HT-29 (cell line): Measurements from ENCODE around the gene BCAN. TPM values are rescaled to one million over a fixed set of nuclear protein-coding genes. Genes with fewer than 3 reads are reported as not detected.

Experiments
- DNase-seq: peaks from one replicate; pipeline ENCODE4 v3.0.0-alpha.2; 2015; ENCODE audit warnings: low spot score
- total RNA-seq: library from RNA; depleted of rRNA; stranded (reverse); fragments of >200 nt; shearing (Covaris generic); gene quantifications from 2 replicates; pipeline ENCODE4 v1.2.3, GENCODE V29; 2014

Gene BCAN
- total RNA-seq, 1 experiment from 2014 or later = not detected

- no peak for DNase-seq
Measured at GRCh38 chr1:156676114-156676819, 34.4 kb downstream of the BCAN start.

- peak; percentile 40 for DNase-seq
Measured at GRCh38 chr1:156676820-156677615, 35.1 kb downstream of the BCAN start, which contains the start of gene NES. TSS of gene NES (minus strand) at chr1:156677407. CDS start at chr1:156677264, 143 bp downstream.

DNA sequence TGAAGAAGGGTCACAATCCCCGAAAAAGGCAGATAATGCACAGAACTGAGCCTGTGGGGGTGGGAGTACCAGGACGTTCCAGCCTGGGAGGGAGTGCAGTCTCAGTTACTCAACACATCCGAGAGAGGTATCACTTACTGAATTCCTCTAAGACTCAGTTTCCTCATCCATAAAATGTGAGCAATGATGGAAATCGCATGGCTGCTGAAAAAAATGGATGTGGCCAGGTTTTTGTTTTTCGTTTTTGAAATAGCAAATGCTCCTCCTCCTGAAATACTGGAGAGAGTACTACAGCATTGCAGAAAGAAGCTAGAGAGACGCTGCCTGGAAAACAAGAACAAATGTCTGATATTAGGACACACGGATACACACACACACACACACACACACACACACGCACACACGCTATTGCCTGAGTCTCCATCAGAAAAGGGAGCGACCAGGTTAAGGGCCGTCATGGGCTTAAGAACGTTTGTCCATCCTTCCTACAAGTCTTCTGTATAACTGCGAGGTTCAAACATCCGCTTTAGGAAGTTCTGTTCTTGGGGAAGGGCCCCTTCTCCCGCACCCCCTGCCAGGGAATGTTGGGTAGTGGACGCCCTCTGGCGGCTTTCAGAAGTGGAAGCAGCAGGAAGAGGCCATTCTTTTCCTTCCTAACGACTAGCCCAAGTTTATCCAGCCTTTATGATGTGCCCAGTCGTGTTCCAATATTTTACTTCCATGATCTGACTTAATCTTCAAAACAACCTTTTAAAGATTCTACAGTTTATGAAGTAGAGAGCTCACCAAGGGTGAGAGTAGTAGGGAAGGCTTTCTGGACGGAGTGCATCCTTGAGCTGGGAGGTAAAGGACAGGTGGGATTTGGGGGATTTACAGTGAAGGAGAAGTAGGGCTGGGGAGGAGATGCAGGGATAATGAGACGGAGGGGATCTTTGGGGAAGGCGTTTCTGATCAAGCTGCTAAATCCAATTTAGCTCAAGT, 36.0 kb downstream of the BCAN start:
- DNase-seq = peak; percentile 80

GRCh38 chr1:156680056-156680455, 38.1 kb downstream of the BCAN start:
- no peak for DNase-seq

DNA sequence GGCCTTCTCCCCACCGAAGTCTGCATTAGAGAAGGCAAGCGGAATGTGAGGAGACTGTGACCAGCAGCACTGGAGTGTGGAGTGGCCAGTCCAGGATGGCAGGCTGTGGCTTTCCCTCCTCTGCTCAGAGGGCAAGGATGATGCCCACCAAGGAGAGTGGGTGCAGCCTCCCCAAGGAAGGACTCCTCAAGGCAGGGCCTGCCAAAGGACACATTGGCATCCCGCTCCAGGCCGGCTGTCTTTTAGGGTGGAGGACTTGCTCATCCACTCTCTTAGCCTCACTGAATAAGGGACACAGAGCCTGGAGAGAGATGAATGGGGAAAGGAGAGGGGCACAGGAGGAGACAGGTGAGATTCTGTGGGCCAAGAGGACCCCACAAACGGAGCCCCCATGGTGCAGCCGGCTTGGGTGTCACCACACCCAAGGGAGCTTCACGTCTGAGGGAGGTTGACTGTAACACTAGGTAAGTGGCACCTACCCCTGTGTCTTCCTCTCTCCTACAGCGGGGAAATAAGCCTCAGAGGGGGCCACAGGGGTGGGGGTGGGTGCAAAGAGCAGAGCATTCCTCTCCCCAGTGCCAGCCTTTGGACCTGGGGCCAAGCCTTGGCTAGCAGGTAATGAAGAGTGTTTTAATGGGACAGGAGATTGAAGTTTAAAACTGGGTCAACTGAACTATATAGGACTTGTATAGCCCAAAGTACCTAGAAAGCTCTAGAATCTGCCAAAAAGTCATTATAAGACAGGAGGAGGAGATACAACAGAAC, 39.5 kb downstream of the BCAN start:
- DNase-seq = no peak

DNA sequence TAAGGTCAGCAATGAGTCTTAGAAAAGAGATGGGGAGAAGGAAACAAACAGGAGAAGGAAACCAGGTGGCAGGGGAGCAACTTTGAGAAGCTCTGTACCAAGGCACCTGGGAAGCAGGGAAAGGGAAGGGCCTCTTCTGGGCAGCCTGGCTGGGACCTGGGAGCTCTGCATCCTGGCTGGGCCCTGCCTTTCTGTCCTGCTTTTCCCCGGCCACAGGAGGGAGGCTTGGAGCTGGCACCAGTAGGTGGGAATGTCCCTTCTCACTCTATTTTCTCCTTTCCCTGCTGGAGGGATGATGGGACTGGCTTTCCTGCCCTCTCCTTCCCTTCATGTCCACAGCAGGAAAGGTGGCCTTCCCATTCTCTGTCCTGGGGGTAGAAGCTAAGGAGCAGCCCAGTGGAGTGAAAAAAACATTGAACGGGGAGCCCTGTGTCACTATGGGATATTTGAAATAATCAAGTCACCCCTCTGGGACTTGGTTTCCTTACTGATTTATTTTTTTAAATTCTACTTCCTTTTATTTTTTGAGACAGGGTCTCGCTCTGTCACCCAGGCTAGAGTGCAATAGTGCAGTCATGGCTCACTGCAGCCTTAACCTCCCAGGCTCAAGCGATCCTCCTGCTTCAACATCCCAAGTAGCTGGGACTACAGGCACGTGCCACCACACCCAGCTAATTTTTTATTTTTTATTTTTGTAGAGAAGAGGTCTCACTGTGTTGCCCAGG, 40.4 kb downstream of the BCAN start:
- no peak for DNase-seq

GRCh38 chr1:156684227-156684782, 42.4 kb downstream of the BCAN start:
- DNase-seq = no peak

DNA sequence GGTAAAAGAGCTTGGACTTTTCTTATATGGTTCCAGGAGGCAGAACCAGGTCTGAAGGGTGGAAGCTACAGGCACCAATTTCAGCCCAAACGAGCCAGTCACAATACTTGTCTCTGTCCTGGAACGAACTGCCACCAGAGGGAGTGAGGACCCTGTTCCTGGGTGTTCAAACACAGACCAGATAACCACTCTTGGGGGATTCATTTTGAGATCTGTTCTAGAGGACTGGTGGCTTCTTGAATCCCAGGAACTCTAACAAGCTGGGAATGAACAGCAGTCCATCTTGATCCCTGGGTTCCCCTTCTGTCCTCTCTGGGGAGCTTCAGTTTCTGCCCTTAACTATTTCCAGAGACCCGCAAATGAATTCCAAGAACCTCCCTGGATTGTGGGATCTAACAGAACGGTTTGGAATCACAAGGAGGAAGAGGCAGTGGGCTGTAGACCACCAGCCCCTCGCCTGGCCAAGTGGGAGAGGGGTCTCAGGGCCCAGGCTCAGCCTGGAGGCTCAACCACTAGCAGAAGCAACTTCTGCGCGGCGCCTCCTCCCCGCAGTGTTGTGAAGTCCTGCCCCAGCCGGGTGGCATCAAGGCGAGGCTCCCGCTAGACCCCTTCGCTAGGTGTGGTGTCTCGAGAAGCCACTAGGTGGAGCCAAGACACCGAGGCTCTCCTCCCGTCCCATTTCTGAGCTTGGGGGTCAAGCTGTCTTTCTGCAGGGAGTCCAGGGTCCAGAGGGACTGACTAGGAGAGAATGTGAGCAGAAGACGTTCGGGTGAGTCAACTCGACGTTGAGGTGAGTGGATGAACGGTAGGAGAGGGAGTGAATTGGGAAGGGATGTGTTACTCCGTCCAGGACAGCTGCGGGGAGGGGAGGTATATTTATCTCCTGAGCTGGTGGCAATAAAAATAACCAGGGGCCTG, 47.4 kb downstream of the BCAN start:
- DNase-seq = peak; percentile 95

DNA sequence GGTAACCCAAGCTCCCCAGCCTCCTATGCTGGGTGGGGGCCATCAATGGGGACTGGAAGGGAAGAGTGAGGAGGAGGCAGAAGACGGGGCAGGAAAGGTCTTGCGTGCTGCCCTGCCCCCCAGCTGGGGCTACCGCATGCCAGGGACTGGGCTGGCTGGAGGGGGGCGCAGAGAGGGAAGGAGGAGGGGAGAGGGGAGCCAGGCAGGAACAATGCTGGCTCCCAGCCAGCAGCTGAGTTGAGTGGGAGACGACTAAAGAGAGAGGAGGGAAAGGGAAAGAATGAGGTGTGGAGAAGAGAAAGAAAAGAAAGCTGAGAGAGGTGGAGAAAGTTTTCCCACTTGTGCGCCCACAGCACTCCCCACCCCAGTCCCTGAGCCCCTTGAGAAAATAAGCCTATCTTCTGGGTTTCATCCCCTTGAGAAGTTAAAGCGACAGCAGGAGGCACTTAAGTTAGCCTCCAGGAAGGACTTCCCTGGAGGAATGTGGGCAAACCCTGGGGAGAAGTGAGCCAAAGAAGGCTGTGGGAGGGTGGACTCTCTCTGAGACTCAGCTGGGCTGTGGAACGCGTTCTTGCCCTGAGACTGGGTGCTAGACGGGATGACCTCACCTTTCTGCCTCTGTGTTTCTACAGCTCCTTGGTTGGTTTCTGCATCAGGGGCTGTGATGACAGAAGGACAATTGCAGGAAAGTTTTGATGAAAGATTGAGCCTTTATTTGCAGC, 48.2 kb downstream of the BCAN start:
- DNase-seq = no peak

DNA sequence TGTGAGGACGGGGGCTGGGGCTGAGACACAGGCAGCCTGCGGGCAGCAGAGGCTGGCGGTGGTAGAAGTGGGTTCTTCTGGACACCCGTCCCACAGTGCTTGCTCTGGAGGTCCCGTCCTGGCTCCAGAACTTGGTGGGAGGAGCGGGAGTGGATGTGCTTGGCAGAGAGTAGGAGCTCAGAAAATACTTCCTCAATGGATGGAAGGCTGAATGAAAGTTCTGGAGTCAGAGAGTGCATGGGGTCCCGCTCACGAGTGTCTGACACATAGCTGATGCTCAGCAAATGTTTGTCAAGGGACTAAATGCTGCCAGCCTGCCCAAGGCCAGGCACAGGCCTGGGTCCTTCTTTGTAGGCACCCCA, 48.7 kb downstream of the BCAN start:
- DNase-seq = no peak

- no peak for DNase-seq
Measured at GRCh38 chr1:156691191-156691590, 49.3 kb downstream of the BCAN start.

DNA sequence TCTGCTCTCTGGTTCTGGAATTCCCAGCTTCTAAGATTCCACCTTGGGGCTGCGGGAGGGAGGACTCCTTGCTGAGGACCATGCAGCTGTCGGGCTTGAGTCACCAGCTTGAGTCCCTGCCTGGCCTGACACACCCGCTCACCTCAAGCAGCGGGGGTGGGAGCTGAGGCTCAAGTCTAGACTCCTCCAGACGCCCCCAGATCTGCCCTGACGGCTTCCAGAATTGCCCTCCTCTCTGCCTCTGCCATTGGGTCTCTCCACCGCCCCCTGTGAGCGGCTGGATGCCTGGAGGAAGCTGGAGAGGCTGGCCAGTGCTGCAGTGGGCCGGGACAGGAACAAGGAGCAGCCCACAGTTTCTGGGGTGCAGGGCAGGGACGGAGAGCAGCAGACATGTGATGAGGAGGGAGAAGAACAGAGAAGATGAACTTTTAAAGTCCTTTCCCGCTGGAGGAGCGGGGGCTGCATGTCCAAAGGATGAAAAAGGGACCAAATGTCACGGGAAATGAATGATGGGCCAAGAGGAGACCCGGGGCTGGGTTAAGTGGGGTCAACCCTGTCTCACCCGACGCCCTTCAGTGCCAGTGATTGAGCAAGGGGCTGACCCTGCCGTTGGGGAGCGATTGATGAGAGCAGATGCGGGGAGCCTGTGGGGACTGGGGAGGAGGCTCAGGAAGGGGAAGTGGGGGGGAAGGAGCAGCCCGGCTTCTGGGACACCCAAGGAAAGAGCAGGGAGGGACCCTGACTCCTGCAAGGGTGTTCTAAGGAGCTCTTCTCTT, 49.9 kb downstream of the BCAN start:
- peak; percentile 67 for DNase-seq

DNA sequence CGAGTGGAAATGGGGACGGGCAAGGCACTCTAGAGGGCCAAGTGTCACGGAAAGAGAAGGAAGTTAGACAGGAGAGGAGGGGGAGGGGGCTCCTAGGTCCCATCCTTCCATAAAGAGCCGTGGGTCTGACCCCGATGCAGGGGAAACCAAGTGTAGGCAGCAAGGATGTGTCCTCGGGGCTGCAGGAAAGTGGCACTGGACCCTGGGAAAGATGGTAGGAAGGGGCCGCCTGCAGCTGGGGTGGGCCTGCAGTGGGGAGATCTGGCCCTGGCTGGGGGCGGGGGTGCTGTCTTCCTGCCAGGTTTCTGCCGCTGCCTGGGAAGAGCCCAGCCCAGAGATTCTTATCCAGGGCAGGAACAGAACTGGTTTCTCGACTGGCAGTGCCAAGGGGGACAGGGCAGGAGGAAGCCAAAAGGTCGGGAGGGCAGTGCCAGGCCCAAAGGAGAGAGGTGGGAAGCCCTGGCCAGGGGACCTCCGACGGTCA, 50.6 kb downstream of the BCAN start:
- DNase-seq = peak; percentile 88

DNA sequence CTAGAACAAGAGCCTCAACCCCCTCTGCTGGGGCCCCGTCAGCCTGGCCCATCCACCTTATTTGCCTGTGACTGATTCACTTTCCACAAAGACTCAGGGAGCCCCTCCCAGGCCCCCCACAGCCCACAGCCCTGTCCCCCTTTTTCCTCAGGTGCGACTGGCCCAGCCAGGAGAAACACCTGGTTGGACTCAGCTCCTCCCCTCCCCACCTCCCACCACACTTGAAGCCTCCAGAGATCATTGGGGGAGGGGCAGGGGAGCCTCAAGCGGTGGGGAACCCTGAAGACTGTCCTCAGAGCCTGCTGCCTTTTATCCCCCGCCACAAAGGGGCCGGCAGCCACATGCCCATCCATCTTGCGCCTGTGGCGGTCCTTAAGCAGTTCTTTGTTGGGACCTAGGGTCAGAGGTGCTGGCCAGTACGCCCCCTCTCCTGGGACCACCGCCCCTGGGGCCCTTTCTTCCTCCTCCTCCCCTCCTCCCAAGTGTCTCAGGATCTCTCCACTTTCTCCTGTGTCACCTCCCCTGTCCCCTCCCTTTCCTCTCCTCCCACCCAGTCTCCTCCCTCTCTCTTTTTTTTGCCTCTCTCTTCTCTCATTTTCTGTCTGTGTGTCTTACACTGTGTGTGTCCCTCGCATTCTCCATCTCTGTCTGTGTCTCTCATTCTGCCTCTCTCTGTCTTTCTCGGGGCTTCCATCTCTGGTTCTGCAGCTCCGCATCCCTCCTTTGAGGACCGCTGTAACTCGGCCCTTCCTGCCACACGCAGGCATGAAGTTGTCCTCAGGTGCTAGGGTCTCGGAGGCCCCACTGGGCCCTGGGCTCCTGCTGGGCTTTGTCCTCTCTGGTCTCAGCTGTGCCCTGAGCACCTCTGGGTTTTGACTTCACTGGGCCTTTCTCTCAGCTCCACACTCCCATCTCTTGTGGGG, 51.3 kb downstream of the BCAN start:
- DNase-seq = peak; percentile 97

GRCh38 chr1:156693848-156694689, 52.2 kb downstream of the BCAN start:
- peak; percentile 82 for DNase-seq

DNA sequence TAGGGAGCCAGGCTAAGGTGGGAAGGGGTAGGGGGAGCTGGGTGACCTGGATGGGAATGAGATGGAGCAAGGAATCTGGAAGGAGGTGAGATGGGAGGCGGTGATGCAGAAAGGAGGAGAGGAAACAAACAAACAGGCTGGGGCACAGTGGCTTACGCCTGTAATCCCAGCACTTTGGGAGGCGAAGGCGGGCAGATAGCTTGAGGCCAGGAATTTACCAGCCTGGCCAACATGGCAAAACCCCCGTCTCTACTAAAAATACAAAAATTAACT, 52.7 kb downstream of the BCAN start:
- no peak for DNase-seq
